CD4-positive, alpha-beta T cell treated with Interleukin-21 for 1 hour (primary cell): ENCODE data around the gene TMEM95.
"Not testable (repeated sequence)": the region's sequence is repeated elsewhere in the genome, so short reads cannot be mapped to it uniquely, and the experiment has no call there.

ENCODE experiments used
- DNase-seq: peaks from one replicate; pipeline ENCODE4 v3.0.0-alpha.2; 2020

Gene TMEM95

DNA sequence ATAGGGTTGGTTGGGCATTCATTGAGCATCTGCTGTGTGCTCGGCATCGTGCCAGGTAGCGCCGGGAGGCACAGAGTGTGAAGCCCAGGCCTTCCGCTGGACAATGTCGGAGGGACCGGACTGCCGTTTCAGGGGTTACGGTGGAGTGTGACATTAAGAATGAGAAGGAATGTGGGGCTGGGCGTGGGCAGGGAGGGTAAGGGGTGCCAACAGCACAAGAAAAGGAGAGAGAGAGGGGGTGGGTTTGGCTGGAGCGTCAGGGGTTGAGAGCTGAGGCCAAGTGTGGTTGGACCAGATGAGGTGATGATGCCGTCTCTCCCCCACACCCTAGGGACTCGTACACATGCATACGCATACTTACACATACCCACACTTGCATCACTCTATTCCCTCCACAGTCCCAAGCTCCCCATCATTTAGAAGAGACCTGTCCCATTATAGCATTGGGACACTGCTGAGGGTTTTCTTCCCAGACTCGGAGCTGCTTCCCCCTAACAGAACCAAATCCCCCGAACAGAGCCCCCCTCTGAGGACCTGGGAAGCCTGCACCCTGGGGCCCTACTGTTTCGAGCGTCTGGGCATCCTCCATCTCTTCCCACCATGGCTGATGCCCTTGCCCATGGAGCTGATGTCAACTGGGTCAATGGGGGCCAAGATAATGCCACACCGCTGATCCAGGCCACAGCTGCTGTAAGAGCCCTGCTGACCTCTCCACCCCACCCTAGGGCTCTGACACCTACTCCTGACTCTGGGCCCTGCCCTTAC lies 6.3 kb upstream of the TMEM95 start:
- no peak for DNase-seq

DNA sequence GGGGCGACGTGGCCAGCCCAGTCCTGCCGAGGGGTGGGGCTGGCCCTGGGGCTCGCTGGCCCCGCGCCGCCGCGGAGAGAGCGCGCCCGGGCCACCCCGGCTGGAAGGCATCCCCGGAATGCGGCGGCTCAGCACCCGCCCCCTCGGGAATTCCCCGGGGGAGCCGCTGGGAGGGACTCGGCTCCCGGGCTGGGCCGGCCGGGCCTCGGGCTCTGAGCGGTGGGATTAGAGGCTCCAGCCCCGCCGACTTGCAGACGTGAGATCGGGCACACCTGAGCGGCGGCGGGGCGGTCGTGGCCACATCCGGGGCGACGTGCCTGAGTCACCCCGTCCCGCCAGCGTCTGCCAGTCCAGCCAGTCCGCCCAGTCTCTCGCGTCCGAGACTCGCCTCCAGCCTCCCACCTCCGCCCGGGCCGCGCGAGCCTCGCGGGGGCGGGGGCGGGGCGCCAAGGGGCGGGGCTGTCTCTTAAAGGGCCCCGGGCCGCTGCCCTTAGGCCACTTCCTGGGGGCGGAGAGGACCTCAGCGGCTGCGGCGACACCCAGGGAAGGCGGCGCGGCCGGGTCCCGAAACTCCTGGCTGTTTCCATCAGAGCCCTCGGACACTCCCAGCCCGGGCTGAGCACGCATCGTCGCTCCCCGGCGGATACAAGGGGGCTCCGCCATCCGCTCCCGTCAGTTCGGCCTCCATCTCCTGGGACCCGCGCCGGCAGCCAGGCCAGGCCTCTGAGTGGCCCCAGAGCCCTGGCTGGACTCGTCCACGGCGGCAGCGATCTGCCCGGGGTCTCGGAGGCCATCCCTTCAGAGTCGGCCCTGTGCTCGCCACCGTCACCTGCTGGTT lies 3.1 kb upstream of the TMEM95 start, which contains the start of gene KCTD11:
KCTD11 (plus strand) TSS at position 498 of the 838 bp plus-strand sequence.
- DNase-seq: peak; percentile 83

DNA sequence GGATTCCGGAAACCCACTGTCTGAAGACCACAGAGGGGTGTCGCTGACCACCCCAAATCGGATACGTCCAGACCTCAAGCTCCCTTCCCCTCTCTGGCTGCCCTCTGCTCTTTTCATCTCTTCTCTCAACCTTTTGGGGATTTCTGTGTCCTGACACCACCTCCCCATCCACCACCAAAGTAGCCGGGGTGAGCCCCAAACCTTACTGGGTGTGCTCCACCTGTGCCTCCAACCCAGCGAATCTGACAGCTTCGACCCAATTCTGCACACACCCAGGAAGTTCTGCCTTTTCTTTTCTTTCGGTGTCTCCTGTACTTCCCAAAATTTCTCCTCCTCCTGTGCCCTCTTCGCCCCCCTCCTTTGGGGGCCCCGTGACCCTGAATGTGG lies 2.5 kb upstream of the TMEM95 start:
- DNase-seq: peak; percentile 26

DNA sequence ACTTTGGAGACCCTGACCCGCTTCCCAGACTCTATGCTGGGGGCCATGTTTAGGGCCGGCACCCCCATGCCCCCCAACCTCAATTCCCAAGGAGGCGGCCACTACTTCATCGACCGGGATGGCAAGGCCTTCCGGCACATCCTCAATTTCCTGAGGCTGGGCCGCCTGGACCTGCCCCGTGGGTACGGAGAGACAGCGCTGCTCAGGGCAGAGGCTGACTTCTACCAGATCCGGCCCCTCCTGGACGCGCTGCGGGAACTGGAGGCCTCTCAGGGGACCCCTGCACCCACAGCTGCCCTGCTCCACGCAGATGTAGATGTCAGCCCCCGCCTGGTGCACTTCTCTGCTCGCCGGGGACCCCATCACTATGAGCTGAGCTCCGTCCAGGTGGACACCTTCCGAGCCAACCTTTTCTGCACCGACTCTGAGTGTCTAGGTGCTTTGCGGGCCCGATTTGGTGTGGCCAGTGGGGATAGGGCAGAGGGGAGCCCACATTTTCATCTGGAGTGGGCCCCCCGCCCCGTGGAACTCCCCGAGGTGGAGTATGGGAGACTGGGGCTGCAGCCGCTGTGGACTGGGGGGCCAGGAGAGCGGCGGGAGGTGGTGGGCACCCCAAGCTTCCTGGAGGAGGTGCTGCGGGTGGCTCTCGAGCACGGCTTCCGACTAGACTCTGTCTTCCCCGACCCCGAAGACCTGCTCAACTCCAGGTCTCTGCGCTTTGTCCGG lies 1.9 kb upstream of the TMEM95 start:
- DNase-seq: no peak

DNA sequence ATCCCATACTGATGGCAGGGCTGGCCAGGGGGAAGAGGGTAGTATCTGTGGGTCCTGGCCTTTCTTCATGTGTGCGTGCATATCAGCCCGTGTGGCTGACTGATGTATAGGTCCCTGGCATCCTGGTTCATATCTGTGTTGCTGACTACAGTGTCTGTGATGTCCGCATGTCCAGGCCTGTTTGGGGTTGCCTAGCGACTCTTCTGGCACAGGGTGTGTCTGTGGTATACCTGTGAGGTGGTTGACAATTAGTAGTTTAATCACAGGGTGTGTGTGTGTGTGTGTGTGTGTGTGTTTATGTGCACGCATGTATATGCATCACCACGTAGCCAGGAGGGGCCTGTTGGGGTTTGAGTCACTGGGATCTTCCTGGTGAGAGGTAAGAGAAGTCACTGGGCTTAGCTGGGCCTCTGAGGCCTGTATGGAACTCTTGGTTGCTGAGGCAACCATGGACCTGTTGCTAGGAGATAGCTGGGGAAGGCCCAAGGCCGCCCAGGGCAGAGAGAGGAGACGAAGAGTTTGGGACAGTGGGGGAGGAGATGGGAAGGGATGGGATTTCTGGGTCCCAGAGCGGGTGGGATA lies 603 bp upstream of the TMEM95 start:
- peak; percentile 27 for DNase-seq

DNA sequence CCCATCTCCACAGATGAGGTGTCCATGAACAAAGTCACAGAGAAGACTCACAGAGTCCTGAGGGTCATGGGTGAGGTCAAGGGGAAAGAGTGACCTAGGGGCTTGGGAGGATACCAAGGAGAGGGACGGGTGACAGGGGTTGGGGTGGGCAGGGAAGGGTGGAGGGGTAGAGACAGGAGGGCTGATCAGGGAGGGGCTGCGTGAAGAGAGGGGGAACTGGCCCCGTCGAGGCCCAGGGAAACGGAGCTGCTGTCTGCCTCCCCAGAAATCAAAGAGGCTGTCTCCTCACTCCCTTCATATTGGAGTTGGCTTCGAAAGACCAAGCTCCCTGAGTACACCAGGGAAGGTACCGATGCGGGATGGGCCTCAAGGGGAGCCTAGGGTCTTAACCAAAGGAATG lies 617 bp downstream of the TMEM95 start:
- DNase-seq: no peak

DNA sequence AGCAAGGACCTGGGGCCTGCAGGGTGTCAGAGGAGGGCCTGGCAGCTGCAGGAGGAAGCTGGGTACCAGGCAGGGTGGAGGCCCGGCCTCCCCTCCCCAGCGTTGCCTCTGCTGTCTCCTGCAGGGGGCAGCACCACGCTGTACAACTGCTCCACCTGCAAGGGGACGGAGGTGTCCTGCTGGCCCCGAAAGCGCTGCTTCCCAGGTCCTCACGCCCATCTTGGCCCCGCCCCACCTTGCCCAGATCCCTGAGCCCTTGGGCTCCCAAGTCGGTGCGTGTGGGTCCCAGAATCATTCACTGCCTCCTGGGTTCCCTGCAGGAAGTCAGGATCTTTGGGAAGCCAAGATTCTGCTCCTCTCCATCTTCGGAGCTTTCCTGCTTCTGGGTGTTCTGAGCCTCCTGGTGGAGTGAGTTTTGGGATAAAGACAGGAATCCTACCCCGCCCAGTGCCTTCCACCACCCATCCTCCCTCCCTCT lies 1.2 kb downstream of the TMEM95 start:
- DNase-seq: peak; percentile 88

DNA sequence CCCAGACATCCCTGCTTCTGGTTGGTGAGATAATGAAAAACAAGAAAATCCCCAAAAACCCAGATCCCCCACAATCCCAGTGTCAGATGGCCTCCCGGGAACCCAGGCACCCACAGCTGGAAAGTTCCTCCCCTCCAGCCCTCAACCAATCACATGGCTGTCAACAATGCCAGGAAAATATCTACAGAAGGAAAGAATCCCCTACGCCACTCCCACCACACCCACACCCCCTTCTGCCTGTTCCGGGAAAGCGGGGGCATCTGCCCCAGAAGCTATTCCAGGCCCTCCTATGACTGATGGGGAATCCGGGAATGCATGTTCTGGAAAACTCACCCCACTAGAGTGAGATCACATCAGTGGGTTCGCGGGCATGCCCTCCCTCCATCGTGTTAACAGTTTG lies 1.8 kb downstream of the TMEM95 start:
- no peak for DNase-seq

DNA sequence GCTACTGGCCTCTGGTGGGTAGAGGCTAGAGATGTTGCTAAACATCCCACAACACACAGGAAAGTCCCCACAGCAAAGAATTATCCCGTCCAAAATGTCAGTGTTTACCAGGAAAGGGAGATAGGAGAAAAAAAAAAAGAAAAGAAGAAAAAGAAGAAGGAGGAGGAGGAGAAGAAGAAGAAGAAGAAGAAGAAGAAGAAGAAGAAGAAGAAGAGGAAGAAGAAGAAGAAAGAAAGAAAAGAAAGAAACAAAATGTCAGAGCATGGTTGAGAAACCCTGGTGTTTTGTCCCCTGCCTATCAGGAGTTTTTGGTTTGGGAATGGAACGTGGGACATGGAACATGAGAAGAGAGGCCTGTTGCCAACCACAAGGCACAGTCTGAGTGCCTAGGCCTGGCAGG lies 2.4 kb downstream of the TMEM95 start:
- DNase-seq: no peak

DNA sequence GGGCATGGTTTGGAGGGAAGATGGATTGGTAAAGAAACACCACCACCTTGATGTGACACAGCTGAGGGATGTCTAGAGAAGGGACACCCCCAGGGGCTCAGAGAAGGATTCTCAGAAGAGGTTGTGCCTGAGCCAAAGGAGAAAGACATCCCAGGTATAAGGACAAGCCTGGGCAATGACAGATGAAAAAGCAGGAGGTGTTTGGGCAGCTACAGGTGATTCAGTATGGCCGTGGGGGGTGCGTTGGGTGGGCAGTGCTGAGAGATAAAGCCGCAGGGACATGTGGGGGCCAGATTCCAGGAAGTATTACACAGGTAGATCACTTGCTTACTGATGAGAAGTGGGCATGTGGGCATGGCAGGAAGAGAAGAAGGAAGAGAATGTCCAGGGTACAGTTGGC lies 7.0 kb downstream of the TMEM95 start:
- no peak for DNase-seq

DNA sequence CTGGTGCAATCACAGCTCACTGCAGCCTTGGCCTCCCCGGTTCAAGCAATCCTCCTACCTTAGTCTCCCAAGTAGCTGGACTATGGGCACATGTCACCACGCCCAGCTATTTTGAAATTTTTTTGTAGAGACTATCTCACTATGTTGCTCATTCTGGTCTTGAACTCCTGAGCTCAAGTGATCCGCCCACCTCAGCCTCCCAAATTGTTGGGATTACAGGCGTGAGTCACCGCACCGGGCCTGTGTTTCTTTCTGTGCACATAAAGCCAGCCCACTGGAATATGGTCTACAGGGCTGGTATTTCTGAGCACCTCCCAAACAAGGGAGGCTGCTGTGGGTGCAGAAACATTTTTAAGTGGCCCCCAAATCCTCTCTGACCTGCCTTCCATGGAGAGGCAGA lies 8.4 kb downstream of the TMEM95 start:
- DNase-seq: no peak

DNA sequence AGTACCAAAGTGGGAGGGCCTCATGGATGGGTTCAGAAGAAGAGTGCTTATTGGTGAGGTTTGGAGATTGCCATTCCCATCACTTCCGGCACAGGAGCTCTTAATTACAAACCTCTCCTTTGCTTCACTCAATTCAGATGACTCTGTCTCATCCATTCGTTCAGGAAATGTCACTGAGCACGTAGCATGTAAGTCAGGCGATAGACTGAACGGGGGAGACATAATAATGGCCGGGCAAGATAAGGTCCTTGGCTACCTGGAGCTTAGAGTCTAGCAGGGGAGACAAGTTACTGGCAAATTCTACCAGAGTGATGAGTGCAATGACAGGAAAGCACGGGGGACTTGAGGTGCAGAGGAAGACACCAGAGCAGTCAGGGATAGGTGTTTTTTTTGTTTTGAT lies 11.0 kb downstream of the TMEM95 start:
- DNase-seq: not testable (repeated sequence)

DNA sequence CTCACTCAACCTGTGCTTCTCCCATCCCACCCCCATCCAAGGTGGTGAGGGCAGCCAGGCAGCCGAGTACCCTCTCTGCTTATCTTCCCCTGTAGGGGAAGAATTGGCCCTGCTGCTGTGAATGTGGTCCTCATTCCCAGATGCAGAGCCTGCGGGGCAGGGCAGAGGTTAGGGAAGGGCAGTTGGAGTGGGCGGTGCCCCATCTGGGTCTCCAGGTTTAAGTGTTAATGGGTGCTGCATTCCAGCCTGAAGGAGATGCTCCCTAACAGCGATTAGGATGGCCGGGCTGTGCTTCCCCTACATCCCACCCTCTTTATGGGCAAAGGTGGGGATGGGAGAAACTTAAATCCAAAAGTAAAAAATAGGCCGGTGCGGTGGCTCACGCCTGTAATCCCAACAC lies 12.1 kb downstream of the TMEM95 start:
- DNase-seq: no peak

DNA sequence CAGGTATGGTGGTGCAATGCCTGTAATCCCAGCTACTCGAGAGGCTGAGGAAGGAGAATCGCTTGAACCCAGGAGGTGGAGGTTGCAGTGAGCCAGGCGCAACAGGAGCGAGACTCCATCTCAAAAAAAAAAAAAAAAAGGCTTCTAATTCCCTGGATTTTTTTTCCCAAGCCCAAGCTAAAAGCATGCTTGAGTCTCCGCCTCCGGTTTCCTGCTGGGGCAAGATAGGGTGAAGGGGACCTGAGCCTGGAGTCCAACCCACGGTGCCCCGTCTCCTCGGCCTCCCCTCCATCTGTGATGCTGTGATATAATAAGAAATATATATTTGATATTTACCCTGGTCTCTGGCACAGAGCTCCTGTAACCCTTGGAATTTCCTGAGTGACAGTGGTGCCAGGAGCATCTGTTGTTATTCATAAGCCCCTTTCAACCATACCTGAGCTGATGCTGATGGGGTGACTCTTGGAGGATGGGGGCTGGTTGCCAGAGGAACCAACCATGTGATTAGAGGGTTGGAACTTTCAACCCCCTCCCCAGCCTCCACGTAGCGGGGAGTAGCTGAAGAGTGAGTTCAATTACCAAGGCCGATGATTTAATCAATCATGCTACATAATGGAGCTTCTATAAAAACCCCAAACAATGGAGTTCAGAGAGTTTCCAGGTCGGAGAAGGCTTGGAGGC lies 13.1 kb downstream of the TMEM95 start:
- DNase-seq: no peak

DNA sequence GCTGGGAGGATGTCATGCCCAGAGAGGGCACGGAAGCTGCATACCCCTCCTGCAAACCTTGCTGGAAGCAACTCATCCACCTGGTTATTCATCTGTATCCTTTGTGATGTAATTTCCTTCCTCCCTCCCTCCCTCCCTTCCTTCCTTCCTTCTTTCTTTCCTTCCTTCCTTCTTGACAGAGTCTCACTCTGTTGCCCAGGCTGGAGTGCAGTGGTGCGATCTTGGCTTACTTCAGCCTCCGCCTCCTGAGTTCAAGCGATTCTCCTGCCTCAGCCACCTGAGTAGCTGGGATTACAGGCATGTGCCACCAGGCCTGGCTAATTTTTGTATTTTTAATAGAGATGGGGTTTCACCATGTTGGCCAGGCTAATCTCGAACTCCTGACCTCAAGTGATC lies 13.6 kb downstream of the TMEM95 start:
- DNase-seq: not testable (repeated sequence)

DNA sequence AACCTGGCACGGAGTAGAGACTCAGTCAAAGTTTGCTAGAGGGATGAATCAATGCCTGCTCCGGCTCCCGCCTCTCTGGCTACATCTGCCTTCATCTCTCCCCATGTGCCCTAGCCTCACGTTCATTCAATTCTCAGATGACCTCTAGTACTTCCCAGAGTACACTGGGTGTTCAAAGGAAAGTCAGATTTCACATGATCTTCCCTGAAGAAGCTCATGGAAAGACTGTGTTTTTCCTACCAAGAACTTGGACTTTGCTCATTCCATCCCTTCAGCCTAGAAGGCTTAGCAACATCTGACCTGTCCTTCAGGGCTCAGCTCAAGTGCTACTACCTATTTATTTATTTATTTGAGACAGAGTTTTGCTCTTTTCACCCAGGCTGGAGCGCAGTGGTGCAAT lies 14.9 kb downstream of the TMEM95 start:
- DNase-seq: no peak

DNA sequence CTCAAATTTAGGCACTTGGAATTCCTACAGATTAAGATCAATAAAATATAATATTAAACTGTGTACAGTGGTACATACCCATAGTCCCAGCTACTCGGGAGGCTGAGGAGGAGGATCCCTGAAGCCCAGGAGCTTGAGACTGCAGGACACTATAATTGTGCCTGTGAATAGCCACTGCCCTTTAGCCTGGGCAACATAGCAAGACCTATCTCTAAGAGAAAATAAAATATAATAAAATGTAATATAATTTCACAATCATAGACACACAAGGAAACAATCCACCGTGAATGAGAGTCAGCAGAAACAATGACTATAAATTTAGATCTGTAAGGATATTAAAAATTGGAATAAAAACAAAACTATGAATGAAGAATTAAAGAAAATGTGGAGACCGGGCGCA lies 15.9 kb downstream of the TMEM95 start:
- DNase-seq: no peak

DNA sequence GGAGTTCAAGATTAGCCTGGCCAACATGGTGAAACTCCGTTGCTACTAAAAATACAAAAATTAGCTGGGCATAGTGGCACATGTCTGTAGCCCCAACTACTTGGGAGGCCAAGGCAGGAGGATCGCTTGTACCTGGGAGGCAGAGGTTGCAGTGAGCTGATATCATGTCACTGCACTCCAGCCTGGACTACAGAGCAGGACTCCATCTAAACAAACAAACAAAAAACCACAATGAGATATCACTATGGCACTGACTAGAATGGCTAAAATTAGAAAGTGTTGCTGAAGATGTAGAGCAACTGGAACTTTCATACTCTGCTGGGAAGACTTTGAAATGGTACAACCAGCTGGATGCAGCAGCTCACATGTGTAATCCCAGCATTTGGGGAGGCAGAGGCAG lies 19.4 kb downstream of the TMEM95 start:
- no peak for DNase-seq

DNA sequence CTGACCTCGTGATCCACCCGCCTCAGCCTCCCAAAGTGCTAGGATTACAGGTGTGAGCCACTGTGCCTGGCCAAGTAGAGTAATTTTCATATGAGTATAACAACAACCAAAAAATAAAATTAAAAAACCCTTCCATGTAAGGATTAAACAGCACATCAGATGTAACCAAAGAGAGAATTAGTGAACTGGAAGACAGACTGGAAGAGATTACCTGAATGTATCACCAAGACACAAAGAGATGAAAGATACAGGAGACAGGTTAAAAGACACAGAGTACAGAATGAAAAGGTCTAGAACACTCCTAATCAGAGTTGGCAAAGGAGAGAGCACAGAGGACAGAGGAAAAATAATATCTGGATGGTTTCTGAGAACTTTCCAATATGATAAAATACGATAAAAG lies 24.2 kb downstream of the TMEM95 start:
- DNase-seq: no peak

DNA sequence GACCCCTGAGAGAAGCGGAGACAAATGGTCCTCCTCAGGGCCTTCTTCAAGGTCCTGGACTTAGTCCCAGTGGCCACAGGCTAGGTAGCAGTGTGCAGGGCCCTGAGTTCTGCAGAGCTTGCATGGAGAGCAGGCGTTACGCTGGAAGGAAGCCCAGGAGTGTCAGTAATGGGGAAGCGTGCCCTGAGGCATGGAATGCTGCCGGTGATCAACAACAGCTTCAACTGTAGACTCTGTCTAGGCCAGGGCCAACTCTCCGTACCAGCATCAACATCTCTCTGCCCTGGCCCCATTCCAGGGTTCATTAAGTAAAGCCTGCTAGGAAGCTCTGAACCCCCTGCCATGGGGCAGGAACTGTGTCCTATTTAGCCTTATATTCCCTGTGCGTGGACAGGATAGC lies 25.4 kb downstream of the TMEM95 start:
- no peak for DNase-seq

DNA sequence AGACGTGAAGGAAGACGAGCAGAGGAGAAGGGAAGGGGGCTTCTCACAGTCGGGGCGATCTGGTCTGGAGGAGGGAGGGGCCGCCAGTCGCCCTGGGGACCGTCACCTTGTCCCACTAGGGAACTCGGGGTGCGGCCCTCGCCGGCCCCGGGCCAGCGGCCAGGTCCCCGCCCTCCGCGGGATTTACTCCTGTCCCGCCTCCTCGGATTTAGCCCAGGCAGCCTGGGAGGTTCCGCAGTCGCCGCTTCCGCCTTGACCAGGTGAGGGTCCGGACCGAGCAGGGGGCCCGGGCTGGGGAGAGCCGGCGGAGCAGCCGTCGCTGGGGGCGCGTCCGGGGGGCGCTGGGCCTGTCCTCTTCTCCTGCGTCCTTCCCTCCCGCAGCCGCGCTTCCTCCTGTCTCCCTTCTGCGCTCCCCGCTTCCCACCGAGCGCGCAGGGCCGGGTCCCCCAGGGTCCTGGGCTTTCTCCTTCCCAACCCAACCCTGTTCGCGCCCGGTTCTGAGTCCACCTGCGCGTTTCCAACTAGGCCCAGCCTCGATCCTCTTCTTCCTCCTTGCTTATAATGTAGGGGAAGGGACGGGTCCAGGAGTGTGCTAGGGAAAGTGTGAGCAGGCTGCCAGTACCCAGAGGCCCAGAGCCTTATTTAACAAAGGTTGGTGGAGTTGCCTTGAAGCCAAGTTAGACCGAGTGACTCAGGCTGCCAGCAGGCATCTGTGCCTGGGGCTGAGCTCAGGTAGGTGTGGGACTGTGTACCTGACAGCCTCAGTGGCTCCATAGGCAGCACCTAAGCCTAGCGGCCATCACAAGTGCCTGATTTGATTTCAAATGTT lies 26.1 kb downstream of the TMEM95 start, which contains the start of gene TNK1:
TNK1 (plus strand) TSS at position 235 of the 829 bp plus-strand sequence. CDS start 1,838 bp downstream, outside the sequence.
- DNase-seq: no peak
